ENCODE measurements around the gene PLXNA2.

PLXNA2 gene

GRCh38 chr1:208268541-208269337 lies 24.6 kb upstream of the PLXNA2 start:
- no peak for DNase-seq (ENCODE audit: low read depth)

GRCh38 chr1:208265525-208265924 lies 21.3 kb upstream of the PLXNA2 start:
- DNase-seq (ENCODE audit: low read depth): no peak

DNA sequence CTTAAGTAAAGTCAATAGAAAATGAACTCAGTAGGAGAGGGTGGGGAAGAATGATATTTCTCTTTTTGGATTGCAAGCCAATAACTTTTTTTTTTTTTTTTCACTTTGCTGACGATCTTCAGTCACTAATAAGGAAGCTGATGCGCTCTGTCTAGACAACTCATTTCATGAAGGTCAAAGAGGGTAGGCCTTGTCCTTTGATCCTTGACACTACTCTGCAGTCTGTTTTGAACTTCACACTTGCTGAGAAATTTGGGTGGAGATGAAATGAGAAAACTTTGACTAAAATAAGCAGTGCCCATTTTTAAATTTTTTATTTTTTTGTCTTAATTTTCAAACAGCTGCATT lies 20.9 kb upstream of the PLXNA2 start:
- no peak for DNase-seq (ENCODE audit: low read depth)

- no peak for DNase-seq (ENCODE audit: low read depth)
These were observed 20.4 kb upstream of the PLXNA2 start for GRCh38 chr1:208264469-208265121.

DNA sequence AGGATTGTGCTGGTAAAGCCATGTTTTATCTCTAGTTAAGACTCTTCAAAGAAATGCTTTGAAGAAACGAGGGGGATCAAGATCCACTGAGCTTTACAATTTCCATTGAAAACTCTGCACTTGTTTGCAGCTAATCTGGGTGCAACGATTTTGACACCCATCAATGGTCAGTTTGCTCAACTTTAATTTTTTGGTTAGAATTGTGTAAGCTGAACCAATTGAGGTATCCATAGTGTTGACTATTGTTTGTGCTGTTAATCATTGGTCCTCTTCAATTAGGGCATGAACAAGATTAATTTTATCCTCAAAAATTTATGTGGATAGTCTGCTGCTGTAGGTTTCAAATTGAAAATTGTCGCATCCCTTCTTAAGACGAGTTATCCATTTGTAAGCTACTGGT lies 17.7 kb upstream of the PLXNA2 start:
- no peak for DNase-seq (ENCODE audit: low read depth)

DNA sequence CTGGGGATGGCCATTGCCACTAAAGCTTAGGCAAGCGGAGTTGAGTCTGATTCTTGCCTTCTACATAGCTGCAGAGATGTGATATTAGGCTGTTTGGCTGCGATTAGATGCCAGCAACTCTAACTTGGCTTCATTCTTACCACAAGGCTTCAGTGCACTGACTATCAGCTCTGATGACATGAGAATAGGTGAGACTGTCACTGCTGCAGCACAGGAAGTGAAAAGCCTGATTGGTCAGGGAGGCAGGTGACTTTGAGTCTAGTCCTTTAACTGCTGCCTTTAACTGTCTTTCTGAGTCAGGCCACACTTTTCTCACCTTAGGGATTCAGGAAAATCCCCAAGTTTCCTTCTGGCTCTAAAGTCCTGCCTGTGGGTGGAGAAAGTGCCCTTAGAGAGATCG lies 14.1 kb upstream of the PLXNA2 start:
- no peak for DNase-seq (ENCODE audit: low read depth)

DNA sequence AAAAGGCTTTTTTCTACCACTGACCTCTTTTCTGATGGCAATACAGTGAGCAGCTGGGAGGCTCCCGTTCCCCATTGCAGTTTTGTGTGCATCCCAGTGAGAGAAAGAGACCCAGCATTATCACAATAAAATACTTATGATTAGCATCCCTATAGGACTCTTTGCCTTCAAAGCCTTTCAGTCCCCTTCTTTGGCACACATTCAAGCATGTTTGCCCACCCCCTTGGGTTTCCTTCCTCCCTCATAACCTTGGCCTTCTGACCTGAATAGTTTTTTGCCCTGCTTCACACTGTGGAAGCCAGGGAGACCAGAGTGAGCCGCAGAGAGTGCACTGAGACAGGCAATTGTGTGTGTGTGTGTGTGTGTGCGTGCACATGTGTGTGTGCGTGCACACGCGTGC lies 13.2 kb upstream of the PLXNA2 start:
- DNase-seq (ENCODE audit: low read depth): no peak

DNA sequence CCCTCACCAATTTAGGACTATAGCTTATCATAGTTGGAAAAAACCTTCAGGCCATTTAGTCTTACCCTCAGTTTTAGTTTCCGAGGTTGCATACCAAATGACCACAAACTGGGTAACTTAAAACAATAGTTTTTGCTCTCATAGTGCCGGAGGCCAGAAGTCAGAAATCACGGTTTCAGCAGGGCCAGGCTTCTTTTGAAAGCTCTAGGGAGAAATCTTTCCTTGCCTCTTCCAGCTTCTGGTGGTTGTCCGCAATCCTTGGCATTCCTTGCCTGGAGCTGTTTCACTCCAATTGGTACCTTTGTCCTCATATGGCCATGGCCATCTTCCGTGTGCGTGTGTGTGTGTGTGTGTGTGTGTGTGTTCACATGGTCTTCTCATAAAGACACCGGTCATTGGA lies 12.4 kb upstream of the PLXNA2 start:
- DNase-seq (ENCODE audit: low read depth): no peak

- DNase-seq (ENCODE audit: low read depth): no peak
These were observed 11.9 kb upstream of the PLXNA2 start for GRCh38 chr1:208256091-208256490.

- no peak for DNase-seq (ENCODE audit: low read depth)
These were observed 10.7 kb upstream of the PLXNA2 start for GRCh38 chr1:208254862-208255261.

DNA sequence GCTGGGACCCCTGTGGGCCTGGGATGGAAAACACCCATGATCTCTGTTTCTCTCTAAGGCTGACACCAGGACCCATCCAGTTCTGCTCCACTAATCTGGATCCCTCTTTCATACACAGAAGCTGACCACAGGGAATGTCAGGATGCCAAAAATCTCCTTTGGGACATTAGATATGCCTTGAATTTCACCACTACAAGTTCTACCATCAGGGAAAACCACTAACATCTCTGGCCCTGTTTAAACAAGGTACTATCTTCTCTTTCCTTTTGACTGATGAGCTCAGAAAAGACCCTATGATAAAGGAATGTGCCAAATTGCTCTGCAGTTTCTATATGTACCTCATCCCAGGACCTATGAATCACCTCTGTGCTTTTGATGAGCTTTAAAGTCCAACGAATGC lies 10.2 kb upstream of the PLXNA2 start:
- no peak for DNase-seq (ENCODE audit: low read depth)

DNA sequence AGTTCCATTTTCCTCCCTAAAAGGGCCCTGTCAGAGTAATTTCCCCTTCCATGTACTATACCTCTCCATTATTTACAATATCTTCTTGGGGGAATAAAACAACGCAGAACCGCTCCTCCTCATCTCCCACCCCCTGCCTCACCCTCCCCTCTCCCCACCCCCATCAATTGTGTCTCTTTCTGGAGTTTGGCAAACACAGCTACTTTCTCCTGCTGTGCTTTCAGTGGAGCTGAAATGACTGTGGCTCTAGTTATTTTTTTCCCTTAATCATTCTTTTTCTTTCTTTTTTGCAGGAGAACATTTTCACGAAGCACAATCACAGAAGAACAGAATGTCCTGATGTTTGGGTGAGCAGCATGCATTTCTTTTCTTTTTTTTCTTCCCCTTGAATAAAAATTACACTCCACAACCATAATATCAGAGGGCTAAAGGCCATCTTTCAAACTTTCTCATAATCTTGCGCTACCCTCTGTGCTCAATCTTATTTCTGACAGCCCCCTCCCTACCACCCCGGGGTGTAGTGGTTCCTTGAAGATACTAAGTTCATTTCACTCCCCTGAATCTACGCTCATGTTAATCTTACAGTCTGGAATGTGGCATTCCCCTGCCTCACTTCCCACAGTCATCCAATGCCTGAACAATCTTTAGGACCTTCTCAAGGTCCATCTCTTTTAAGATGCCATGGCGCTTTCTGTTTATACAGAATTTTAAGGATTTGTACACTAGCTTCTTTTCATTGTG lies 8.8 kb upstream of the PLXNA2 start:
- DNase-seq (ENCODE audit: low read depth): no peak

- no peak for DNase-seq (ENCODE audit: low read depth)
These were observed 8.0 kb upstream of the PLXNA2 start for GRCh38 chr1:208251911-208252835.

DNA sequence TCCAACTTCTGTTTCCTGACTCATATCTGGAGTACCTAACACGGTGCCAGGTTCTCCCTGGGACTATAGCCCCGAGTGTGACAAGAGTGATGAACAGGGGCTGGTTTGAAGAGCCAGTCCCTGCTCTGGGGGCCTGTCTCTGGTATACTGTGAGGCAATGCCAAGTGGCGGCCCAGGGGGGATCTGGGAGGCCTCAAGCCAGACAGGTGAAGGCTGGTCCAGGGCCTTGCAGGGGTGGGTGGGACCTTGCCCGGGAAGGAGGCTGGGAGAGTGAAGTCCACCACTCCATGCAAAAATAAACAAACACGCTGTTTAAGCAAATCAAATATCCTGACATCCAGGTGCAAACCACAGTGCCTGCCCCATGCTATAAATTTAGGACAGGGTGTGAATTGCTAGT lies 6.8 kb upstream of the PLXNA2 start:
- no peak for DNase-seq (ENCODE audit: low read depth)

- DNase-seq (ENCODE audit: low read depth): no peak
These were observed 6.4 kb upstream of the PLXNA2 start for GRCh38 chr1:208250613-208251012.

- no peak for DNase-seq (ENCODE audit: low read depth)
These were observed 5.0 kb upstream of the PLXNA2 start for GRCh38 chr1:208248991-208249696.

DNA sequence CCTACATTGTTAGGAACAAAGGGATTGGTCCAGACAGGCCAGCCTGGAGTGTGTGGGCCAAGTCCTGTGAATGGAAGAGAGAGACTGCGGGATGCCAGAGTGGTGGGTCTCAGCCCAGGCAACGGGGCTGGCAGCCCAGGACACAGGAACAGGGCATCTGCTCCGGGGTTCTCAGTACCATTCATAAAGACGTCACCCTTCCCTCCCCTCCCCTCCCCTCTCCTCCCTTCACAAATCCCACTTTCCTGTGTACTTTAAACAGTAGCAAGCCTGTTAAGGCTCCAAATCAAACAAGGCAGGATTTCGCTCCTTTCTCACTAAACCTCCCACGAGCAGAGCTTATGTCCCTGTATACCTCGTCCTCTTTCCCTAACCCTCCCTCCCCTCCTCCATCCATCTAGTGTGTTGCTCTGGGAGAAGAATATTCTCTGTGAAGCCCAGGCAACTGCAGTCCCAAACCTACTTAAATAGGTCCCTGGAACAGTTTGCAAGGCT lies 4.2 kb upstream of the PLXNA2 start:
- DNase-seq (ENCODE audit: low read depth): no peak

DNA sequence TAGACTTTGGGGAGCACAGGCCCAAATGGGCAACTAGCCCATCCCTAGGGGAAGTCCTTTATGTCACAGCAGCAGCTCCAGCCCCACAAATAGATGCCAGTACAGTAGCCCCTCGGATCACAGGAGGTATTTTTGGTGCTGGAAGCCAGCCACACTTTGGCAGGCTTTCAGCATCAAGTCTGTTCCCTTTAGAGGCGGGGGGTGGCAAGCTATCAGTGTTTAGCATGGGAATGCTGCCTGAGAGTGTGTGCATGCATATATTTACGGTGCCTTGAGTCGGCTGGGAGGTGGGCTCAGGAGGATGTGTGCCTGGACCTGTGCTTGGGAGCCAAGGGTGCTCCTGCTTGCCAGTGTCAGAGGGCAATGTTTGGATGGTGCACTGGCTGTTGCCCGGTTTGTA lies 3.5 kb upstream of the PLXNA2 start:
- DNase-seq (ENCODE audit: low read depth): no peak

DNA sequence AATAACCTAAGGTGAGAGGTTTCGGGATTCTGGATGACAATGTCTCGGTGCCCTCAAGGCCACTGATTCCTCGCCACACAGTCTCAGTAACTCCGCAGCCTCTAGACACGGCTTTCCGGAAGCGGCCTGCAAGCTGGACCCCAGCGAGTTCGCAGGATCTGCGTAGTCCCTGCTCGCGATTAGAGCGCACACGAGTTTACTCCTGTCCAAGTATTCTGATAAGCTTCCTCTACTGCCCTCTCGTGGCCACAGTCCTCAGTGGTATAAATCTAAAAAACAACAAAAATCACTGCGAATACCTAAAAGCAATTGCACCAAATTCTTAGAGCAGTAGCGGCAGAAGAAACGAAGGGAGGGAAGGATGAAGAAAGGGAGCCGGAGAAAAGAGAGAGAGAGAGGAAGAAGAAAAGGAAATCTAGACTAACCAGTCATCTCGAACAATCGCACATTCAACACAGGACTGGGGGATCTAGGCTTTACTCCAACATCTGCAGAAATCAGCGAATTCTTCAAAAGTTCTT lies 1.1 kb upstream of the PLXNA2 start:
- peak; percentile 55 for DNase-seq (ENCODE audit: low read depth)

GRCh38 chr1:208243527-208243966 lies 637 bp downstream of the PLXNA2 start:
- peak; percentile 8 for DNase-seq (ENCODE audit: low read depth)

GRCh38 chr1:208242941-208243526 lies 1.1 kb downstream of the PLXNA2 start:
- no peak for DNase-seq (ENCODE audit: low read depth)

All from stimulated activated CD8-positive, alpha-beta memory T cell treated with anti-CD3 and anti-CD28 coated beads, Interleukin-12 subunit alpha, Interleukin-12 subunit beta, amount 100 ng/mL, for 4 hours (primary cell).